ENCODE data around the gene SGIP1. TPM values are rescaled to one million over a fixed set of nuclear protein-coding genes. Genes with fewer than 3 reads are reported as not detected.

The SGIP1 gene
- total and polyA plus RNA-seq, 2 experiments from 2014 or later: 4.0 to 7.7 TPM

DNA sequence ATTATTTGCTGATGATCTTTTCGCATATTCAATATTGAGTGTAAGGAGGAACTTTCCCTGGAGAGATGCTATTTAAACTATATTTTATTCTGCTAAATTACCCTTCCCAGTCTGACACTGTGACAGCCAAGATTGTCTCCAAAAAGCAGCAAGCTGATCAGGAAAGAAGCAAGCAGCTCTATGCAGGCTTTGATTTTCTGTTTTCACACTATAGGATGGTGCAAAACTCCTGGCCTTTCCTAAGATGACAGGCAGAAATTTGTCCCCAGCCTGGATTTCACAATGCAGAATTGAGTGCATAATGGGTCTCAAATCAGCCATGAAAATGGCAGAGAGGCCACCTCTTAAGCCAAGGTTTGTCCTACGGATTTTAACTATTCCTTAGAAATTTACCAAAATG is 1.1 kb downstream of the SGIP1 start:
- Histone ChIP-seq H3K4me2 (ENCODE audit: unreplicated experiment) (peak overlapping the region; percentile 90), H4K20me1 (ENCODE audit: insufficient read depth) (no peaks in the 10 kb centered on the region), H3K4me3 (peak overlapping the region; percentile 74), H3K79me2 (ENCODE audit: insufficient read depth) (no peaks in the 10 kb centered on the region; the same call in 1 of the 2 replicates), H3K4me1 (ENCODE audit: insufficient read depth) (0 out of 2 replicates have a peak, but pooled peaks cover 7% of the 10 kb centered on the region), H3K36me3 (ENCODE audit: low read depth) (no peaks in the 10 kb centered on the region), H3F3A (ENCODE audit: insufficient read depth) (no peaks in the 10 kb centered on the region), H2AFZ (0 out of 2 replicates have a peak overlapping the region, but pooled peaks have one; percentile 1), H3K9me3 (ENCODE audit: low read depth) (no peaks in the 10 kb centered on the region), H3K27ac (no peak overlapping the region), H3K9me2 (ENCODE audit: insufficient read depth) (no peaks in the 10 kb centered on the region), H3K9ac (0 out of 2 replicates have a peak overlapping the region, but pooled peaks have one; percentile 82), H3K27me3 (replicated peaks; ENCODE audit: insufficient read depth) (no peaks in the 10 kb centered on the region)
- 96 to 100% methylated on average over 2 of the region's 2 CpGs for WGBS, 2 experiments (ENCODE audit: low coverage in 1 of 2, low lambda C conversion rate in 2 of 2, missing lambda C conversion rate in 2 of 2)
- DNase-seq: no peak
- TF ChIP-seq EZH2phosphoT487 (IDR thresholded peaks at IDR 0.05; ENCODE audit: insufficient read depth, low read depth): no peak
- in situ Hi-C loops (cut with MboI): no loop called here

GRCh38 chr1:66535853-66536252 is 1.9 kb downstream of the SGIP1 start:
- no peaks in the 10 kb centered on the region for H3K9me2 ChIP-seq (ENCODE audit: insufficient read depth)
- no peaks in the 10 kb centered on the region; the same call in 1 of the 2 replicates for H3K79me2 ChIP-seq (ENCODE audit: insufficient read depth)
- no peaks in the 10 kb centered on the region for H3K27me3 ChIP-seq (replicated peaks; ENCODE audit: insufficient read depth)
- H3K9ac ChIP-seq: no peak overlapping the region
- TF ChIP-seq EZH2 (IDR thresholded peaks at IDR 0.05; ENCODE audit: insufficient read depth, poor library complexity, severe bottlenecking) (no peak), EZH2phosphoT487 (IDR thresholded peaks at IDR 0.05; ENCODE audit: insufficient read depth, low read depth) (no peak)
- H3F3A ChIP-seq (ENCODE audit: insufficient read depth): no peaks in the 10 kb centered on the region
- H4K20me1 ChIP-seq (ENCODE audit: insufficient read depth): no peaks in the 10 kb centered on the region
- no peak overlapping the region for H3K27ac ChIP-seq
- in situ Hi-C loops (cut with MboI): no loop called here
- WGBS, 2 experiments (ENCODE audit: low coverage in 1 of 2, low lambda C conversion rate in 2 of 2, missing lambda C conversion rate in 2 of 2): 6 to 8% methylated on average over 1 of the region's 1 CpG
- H3K9me3 ChIP-seq (ENCODE audit: low read depth): no peaks in the 10 kb centered on the region
- DNase-seq: no peak
- peaks cover 15% of the 10 kb centered on the region for H3K4me1 ChIP-seq (ENCODE audit: insufficient read depth)
- H3K4me2 ChIP-seq (ENCODE audit: unreplicated experiment): peak overlapping the region; percentile 90
- H2AFZ ChIP-seq: 0 out of 2 replicates have a peak overlapping the region, but pooled peaks have one; percentile 1
- no peaks in the 10 kb centered on the region for H3K36me3 ChIP-seq (ENCODE audit: low read depth)
- peak overlapping the region; percentile 74 for H3K4me3 ChIP-seq

- Histone ChIP-seq H3K79me2 (ENCODE audit: insufficient read depth) (no peaks in the 10 kb centered on the region; the same call in 1 of the 2 replicates), H3K9ac (no peak overlapping the region), H3K9me3 (ENCODE audit: low read depth) (no peaks in the 10 kb centered on the region), H3F3A (ENCODE audit: insufficient read depth) (0 out of 2 replicates have a peak, but pooled peaks cover 9% of the 10 kb centered on the region), H4K20me1 (ENCODE audit: insufficient read depth) (no peaks in the 10 kb centered on the region), H3K36me3 (ENCODE audit: low read depth) (no peaks in the 10 kb centered on the region), H3K4me3 (no peak overlapping the region), H3K9me2 (ENCODE audit: insufficient read depth) (no peaks in the 10 kb centered on the region), H3K4me1 (ENCODE audit: insufficient read depth) (peaks cover 24% of the 10 kb centered on the region), H2AFZ (no peak overlapping the region), H3K4me2 (ENCODE audit: unreplicated experiment) (no peak overlapping the region), H3K27me3 (replicated peaks; ENCODE audit: insufficient read depth) (no peaks in the 10 kb centered on the region), H3K27ac (no peak overlapping the region)
- in situ Hi-C loops (cut with MboI): no loop called here
- TF ChIP-seq EZH2phosphoT487 (IDR thresholded peaks at IDR 0.05; ENCODE audit: insufficient read depth, low read depth) (no peak), EZH2 (IDR thresholded peaks at IDR 0.05; ENCODE audit: insufficient read depth, poor library complexity, severe bottlenecking) (no peak)
- 43 to 52% methylated on average over 1 of the region's 1 CpG for WGBS, 2 experiments (ENCODE audit: low coverage in 1 of 2, low lambda C conversion rate in 2 of 2, missing lambda C conversion rate in 2 of 2)
- DNase-seq: no peak
Observed at GRCh38 chr1:66537718-66538117, 3.8 kb downstream of the SGIP1 start.

DNA sequence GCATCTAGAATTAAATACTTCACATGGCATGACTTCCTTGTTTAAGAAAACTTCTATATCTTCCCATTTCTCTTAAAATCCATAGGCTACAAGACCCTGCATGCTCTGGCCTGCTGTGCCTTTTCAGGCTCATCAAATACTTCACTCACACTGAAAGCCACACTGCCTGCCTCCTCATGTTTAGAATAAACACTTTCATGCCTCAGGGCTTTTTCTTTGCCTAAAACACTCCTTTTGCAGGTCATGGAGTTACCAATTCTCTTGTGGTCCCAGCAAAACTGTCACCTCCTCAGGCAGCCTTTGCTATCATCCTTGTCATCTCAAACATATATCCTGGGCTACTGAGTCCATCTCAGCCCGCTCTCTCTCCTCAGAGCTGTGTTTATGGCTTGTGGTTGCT is 5.5 kb downstream of the SGIP1 start:
- no peak overlapping the region for H3K4me2 ChIP-seq (ENCODE audit: unreplicated experiment)
- in situ Hi-C loops (cut with MboI): no loop called here
- TF ChIP-seq EZH2phosphoT487 (IDR thresholded peaks at IDR 0.05; ENCODE audit: insufficient read depth, low read depth) (no peak), EZH2 (IDR thresholded peaks at IDR 0.05; ENCODE audit: insufficient read depth, poor library complexity, severe bottlenecking) (no peak)
- H3F3A ChIP-seq (ENCODE audit: insufficient read depth): 0 out of 2 replicates have a peak, but pooled peaks cover 15% of the 10 kb centered on the region
- H2AFZ ChIP-seq: no peak overlapping the region
- H3K9ac ChIP-seq: no peak overlapping the region
- no peaks in the 10 kb centered on the region for H3K27me3 ChIP-seq (replicated peaks; ENCODE audit: insufficient read depth)
- no peak overlapping the region for H3K27ac ChIP-seq
- no peaks in the 10 kb centered on the region for H4K20me1 ChIP-seq (ENCODE audit: insufficient read depth)
- no peaks in the 10 kb centered on the region for H3K9me2 ChIP-seq (ENCODE audit: insufficient read depth)
- no peaks in the 10 kb centered on the region for H3K9me3 ChIP-seq (ENCODE audit: low read depth)
- 94 to 95% methylated on average over 1 of the region's 1 CpG for WGBS, 2 experiments (ENCODE audit: low coverage in 1 of 2, low lambda C conversion rate in 2 of 2, missing lambda C conversion rate in 2 of 2)
- H3K4me3 ChIP-seq: no peak overlapping the region
- no peaks in the 10 kb centered on the region; the same call in 1 of the 2 replicates for H3K79me2 ChIP-seq (ENCODE audit: insufficient read depth)
- peaks cover 32% of the 10 kb centered on the region for H3K4me1 ChIP-seq (ENCODE audit: insufficient read depth)
- no peak for DNase-seq
- H3K36me3 ChIP-seq (ENCODE audit: low read depth): no peaks in the 10 kb centered on the region
